ENCODE results near the gene USF1. TPM values are rescaled to one million over a fixed set of nuclear protein-coding genes. Genes with fewer than 3 reads are reported as not detected.
"Not testable (repeated sequence)": the region's sequence is repeated elsewhere in the genome, so short reads cannot be mapped to it uniquely, and the experiment has no call there.

The USF1 gene
- total RNA-seq, 2 donors from 2014 or later: 57.9 to 69.4 TPM

GRCh38 chr1:161018631-161018930 lies 27.2 kb downstream of the USF1 start:
- H3K36me3 ChIP-seq: no peaks in the 10 kb centered on the region
- DNase-seq (ENCODE audit: low spot score) (no peak), ATAC-seq (ENCODE audit: insufficient number of reproducible peaks, low FRiP score, low read depth) (no peak)
- TF ChIP-seq CTCF (IDR thresholded peaks at IDR 0.05): no peak
- peaks cover 5 to 16% of the 10 kb centered on the region in 2 donors for H3K4me1 ChIP-seq (ENCODE audit: control insufficient read depth in 1 of 2, low read depth in 2 of 2)
- no peak overlapping the region for H3K27ac ChIP-seq
- no peak overlapping the region for H3K4me3 ChIP-seq
- H3K27me3 ChIP-seq (replicated peaks; ENCODE audit: insufficient read depth): no peaks in the 10 kb centered on the region
- no peaks in the 10 kb centered on the region for H3K9me3 ChIP-seq

- no peaks in the 10 kb centered on the region for H3K27me3 ChIP-seq (replicated peaks; ENCODE audit: insufficient read depth)
- H3K4me1 ChIP-seq (ENCODE audit: control insufficient read depth in 1 of 2, low read depth in 2 of 2): peaks cover 5 to 16% of the 10 kb centered on the region in 2 donors
- TF ChIP-seq CTCF (IDR thresholded peaks at IDR 0.05): no peak
- H3K27ac ChIP-seq: no peak overlapping the region
- ATAC-seq (ENCODE audit: insufficient number of reproducible peaks, low FRiP score, low read depth) (no peak), DNase-seq (ENCODE audit: low spot score) (no peak)
- H3K36me3 ChIP-seq: no peaks in the 10 kb centered on the region
- H3K9me3 ChIP-seq: no peaks in the 10 kb centered on the region
- no peak overlapping the region for H3K4me3 ChIP-seq
These were observed 27.8 kb downstream of the USF1 start for GRCh38 chr1:161017756-161018630.

GRCh38 chr1:161017181-161017580 lies 28.6 kb downstream of the USF1 start:
- not testable (repeated sequence) for H3K9me3 ChIP-seq; H3K27ac ChIP-seq; H3K27me3 ChIP-seq (replicated peaks; ENCODE audit: insufficient read depth); ATAC-seq (ENCODE audit: insufficient number of reproducible peaks, low FRiP score, low read depth); DNase-seq (ENCODE audit: low spot score); H3K4me3 ChIP-seq; H3K36me3 ChIP-seq
- peaks cover 5 to 16% of the 10 kb centered on the region in 2 donors for H3K4me1 ChIP-seq (ENCODE audit: control insufficient read depth in 1 of 2, low read depth in 2 of 2)

GRCh38 chr1:161016683-161017082 lies 29.1 kb downstream of the USF1 start:
- H3K27ac ChIP-seq; H3K36me3 ChIP-seq; H3K9me3 ChIP-seq; ATAC-seq (ENCODE audit: insufficient number of reproducible peaks, low FRiP score, low read depth); H3K27me3 ChIP-seq (replicated peaks; ENCODE audit: insufficient read depth); H3K4me3 ChIP-seq; DNase-seq (ENCODE audit: low spot score): not testable (repeated sequence)
- H3K4me1 ChIP-seq (ENCODE audit: control insufficient read depth in 1 of 2, low read depth in 2 of 2): peaks cover 2 to 14% of the 10 kb centered on the region in 2 donors

GRCh38 chr1:161013488-161014230 lies 32.1 kb downstream of the USF1 start:
- ATAC-seq (ENCODE audit: insufficient number of reproducible peaks, low FRiP score, low read depth) (peak; percentile 43), DNase-seq (ENCODE audit: low spot score) (peak; percentile 52)
- Histone ChIP-seq H3K4me1 (ENCODE audit: control insufficient read depth in 1 of 2, low read depth in 2 of 2) (no peaks in the 10 kb centered on the region), H3K9me3 (no peaks in the 10 kb centered on the region), H3K4me3 (peak overlapping the region; percentile 28), H3K27ac (peak overlapping the region; percentile 37 to 59), H3K36me3 (no peaks in the 10 kb centered on the region), H3K27me3 (replicated peaks; ENCODE audit: insufficient read depth) (no peaks in the 10 kb centered on the region)
- no peak for TF ChIP-seq CTCF (IDR thresholded peaks at IDR 0.05)

- Histone ChIP-seq H3K4me3 (peak overlapping the region; percentile 28), H3K27ac (peak overlapping the region; percentile 37 to 59)
- no peak for ATAC-seq (ENCODE audit: insufficient number of reproducible peaks, low FRiP score, low read depth)
These were observed 32.7 kb downstream of the USF1 start for GRCh38 chr1:161013131-161013487.

More at GRCh38 chr1:161013131-161013487, 32.7 kb downstream of the USF1 start:
- no peak for TF ChIP-seq CTCF (IDR thresholded peaks at IDR 0.05)
- H3K4me1 ChIP-seq (ENCODE audit: control insufficient read depth in 1 of 2, low read depth in 2 of 2): no peaks in the 10 kb centered on the region
- no peaks in the 10 kb centered on the region for H3K9me3 ChIP-seq
- H3K36me3 ChIP-seq: no peaks in the 10 kb centered on the region
- no peak for DNase-seq (ENCODE audit: low spot score)
- H3K27me3 ChIP-seq (replicated peaks; ENCODE audit: insufficient read depth): no peaks in the 10 kb centered on the region
